Raji (cell line): Measurements from ENCODE around the gene PRKAR1B.

Experiments used
- POLR2A ChIP-seq: IDR thresholded peaks from 2 replicates; pipeline ENCODE4 v1.6.1; 2011; ENCODE audit warnings: low read depth, low read length, control low read depth; ENCODE audit not compliant: insufficient read depth

Gene PRKAR1B

DNA sequence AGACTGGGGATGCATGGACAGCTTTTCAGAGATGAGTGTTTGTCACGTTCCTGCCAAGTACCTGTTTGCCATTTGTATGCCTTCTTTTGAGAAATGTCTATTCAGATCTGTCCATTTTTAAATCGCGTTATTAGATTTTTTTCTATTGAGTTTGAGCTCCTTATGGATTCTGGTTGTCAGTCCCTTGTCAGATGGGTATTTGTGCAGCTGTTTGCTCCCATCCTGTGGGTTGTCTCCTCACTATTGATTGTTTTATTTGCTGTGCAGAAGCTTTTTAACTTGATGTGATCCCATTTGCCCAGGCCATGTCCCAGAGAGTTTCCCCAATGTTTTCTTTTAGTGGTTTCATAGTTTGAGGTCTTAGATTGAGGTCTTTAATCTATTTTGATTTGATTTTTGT, 5.5 kb upstream of the PRKAR1B start:
- no peak for TF ChIP-seq POLR2A

- TF ChIP-seq POLR2A: no peak
Observed at GRCh38 chr7:732094-732541, 5.0 kb upstream of the PRKAR1B start.

- no peak for TF ChIP-seq POLR2A
Observed at GRCh38 chr7:731440-732085, 4.5 kb upstream of the PRKAR1B start.

DNA sequence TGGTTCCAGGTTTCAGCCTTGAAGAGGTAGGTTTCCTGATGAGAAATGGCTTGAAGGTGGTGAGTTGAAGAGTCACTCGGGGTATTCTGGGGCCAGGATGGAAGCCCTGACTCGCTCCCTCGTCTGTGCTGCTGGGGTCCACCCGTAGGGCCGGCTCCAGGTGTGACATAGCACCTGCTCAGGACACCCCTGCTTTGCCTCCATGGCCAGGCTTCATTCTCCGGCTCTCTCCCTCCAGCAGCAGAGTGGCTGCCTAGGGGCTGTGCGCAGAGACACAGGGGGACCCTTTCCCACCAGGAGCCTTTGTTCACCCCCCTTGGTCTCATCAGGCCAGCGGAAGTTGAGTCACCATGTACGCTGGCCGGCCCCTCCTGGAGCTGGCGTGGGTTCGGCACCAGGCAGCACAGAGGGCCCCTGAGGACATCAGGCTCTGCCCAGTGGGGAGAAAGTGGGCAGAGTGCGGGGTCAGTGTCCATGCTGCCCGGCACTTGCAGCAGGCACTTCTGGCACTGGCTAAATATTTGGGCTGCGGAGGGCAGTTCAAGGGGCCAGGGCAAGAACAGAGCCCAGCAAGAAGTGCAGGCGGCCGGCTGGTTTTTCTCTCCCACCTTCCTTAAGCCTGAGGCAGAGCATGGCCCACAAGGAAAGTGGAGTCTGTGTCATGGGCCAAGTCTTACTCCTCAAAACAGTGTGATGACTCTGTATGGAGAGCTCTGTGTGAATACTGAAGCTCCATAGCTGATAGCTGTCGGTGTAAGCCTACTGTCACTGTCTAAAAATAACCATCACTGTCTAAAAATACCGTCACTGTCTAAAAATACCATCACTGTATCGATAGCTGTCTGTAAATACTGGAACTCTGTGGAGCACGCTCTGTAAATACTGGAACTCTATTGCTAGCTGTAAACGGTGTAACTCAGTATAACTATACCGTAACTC, 3.7 kb upstream of the PRKAR1B start:
- no peak for TF ChIP-seq POLR2A

DNA sequence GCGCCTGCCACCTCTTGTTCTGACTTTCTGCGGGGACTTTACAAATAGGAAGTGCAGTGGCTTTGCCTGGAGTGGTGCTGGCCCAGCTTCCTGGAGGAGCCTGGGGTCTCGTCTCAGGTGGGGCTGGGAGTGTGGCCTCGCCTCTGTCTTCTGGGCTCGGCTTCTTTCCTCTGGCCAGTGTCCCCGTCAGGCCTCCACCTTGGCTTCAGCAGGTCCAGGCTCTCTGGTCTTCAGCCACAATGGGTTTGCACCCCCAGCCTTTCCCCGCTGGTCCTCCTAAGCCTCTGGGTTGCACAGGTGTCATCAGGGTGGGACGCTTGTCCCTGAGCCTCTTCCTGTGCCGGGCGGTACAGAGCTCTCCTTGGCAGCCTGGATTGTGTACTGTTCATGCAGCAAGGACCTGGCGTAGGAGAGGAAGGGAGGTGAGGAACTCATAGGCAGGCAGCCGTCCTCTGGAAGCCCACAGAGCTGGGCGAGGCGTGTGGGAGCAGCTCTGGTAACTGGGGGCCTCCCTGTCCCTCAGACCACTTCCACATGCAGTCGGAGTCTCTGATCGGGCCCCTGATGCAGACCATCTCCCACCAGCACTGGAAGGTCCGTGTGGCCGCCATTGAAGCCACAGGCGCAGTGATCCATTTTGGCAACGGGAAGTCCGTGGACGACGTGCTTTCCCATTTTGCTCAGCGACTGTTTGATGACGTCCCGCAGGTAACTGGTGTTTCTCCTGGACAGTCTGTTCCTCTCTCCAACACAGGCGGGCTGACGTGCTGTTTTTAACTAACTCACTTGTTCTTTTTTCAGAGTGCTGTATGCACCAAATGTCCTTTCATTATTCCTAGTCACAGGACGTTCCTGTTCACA, 2.3 kb upstream of the PRKAR1B start:
- TF ChIP-seq POLR2A: no peak

GRCh38 chr7:728602-729001, 1.5 kb upstream of the PRKAR1B start:
- TF ChIP-seq POLR2A: no peak

DNA sequence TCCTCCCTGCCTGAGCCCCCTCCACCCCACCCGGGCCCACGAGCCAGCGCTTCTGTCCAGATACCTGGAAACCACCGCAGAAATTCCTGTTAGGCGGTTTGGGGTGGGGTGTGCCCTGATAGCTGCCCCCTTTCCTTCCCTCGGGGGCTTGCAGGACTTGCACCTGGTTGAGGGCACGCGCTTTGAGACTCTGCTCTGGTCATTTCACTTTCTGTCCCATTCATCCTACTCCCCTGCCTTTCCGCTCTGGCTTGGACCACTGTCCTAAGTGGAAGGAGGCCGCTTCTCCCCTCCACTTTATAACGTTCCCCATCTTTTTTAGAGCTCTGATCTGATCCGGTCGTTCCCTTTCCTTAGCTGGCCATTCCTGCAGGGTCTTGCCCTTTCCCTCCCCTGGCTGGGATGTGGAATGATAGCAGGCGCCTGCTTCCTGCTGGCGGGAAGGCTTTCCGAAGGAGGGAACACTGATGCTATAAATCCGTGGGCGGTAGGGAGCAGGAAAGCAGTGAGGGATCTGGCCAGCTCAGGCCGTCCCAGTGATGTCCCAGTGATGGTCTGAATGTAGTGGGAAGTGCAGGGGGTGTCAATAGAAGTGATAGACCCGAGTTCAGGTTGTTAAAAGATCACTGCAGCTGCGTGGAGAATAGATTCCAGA, 852 bp upstream of the PRKAR1B start:
- no peak for TF ChIP-seq POLR2A

GRCh38 chr7:726854-727103, 302 bp downstream of the PRKAR1B start:
- peak; percentile 51 for TF ChIP-seq POLR2A

DNA sequence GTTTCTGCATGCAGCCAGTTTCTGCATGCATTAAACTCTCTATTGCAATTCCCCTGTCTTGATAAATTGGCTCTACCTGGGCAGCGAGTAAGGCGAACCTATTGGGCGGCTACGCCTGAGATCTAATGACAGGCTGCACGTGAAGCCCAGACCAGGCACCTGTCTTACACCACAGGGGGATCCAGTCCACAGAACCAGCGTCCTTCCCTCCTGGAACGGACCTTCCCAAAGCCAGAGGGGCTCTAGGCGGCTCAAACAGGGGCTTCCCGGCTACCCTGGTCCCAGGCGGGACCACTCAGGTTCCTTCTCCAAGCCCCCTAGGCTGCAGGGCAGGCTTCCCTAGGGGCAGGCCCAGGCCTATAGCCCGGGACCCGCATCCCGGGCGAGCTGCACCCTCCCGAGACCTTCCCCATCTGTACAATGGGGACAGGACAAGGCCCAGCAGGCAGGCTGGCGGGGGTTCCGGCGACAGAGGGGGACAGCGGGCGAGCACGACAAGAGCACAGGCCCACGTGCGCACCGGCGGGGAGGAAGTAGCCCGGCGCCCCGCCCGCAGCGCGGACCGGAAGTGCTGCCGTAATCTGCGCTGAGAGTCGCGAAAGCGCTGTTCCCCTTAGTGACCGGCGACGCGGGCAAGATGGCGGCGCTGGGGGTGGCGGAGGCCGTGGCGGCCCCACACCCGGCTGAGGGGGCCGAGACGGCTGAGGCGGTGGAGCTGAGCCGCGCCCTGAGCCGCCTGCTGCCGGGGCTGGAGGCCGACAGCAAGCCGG, 812 bp downstream of the PRKAR1B start, which contains the start of gene DNAAF5:
TSS of gene DNAAF5 (plus strand) at position 616 of the 770 bp plus-strand sequence. CDS start at position 638, 22 bp downstream.
- peak; percentile 72 for TF ChIP-seq POLR2A

DNA sequence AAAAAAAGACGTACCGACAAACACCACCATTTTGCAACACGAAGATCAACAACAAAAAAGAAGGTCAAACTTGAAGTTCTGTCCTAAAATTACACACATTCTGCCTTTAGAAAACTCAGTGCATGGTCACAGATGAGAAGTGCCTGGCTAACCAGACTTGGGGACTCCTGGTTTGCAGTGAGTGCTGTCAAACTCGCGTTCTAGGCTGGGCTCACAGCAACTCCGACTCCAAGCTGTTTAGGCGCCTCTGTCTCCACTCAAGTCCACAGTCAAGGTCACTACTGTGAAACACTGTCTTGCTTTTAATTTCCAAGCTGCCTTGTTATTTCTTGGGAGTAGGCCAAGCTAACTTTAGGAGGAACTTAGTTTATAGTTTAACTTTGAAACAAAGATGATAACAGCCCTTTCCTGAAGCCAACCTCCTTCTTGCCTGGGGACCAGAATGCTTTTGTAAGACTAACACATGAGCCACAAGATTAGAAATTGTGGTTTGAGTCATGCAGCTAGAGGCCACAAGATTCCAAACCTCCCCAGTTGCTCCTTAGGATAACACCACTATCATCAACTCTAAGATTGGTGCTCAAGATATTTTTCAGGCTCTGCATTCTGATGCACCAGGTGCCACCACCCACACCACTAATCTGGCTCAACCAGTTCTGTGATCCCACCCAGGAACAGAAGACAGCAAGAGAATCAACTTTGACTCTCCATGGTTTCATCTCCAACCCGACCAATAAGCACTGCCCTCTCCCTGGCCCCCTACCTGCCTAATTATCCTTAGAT, 1.7 kb downstream of the PRKAR1B start:
- no peak for TF ChIP-seq POLR2A

DNA sequence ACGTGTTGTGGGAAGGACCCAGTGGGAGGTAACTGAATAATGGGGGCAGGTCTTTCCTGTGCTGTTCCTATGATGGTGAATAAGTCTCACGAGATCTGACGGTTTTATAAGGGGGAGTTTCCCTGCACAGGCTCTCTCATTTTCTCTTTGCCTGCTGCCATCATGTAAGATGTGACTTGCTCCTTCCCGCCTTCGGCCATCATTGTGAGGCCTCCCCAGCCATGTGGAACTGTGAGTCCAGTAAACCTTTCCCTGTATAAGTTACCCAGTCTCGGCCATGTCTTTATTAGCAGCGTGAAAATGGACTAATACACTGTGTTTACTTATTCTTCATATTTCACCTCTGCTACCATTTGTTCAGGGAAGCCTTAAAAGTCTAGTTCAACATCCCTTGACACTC, 2.8 kb downstream of the PRKAR1B start:
- TF ChIP-seq POLR2A: no peak

- TF ChIP-seq POLR2A: no peak
Observed at GRCh38 chr7:723541-723940, 3.5 kb downstream of the PRKAR1B start.

DNA sequence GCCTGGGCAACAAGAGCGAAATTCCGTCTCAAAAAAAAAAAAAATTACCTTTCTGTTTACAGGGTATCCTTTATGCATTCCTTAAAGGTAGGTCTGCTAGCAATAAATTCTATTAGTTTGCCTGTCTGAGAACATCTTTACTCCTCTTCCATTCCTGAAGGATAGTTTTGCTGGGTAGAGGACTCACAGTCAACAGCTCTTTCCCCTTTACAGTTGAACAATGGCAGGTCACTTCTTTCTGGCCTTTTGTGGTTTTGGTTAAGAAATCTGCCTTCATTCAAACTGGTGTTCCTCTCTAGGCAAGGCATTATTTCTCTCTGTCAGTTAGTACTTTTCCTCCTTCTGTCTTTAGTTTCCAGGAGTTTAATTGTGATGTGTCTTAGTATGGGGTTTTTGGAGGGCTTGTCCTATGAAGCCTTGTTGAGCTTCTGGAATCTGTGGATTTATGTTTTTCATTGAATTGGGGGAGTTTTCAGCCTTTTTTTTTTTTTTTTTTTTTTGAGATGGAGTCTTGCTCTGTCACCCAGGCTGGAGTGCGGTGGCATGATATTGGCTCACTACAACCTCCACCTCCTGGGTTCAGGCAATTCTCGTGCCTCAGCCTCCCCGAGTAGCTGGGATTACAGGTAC, 5.3 kb downstream of the PRKAR1B start:
- TF ChIP-seq POLR2A: no peak
